Fibroblast of villous mesenchyme (primary cell): Measurements from ENCODE around the gene CD14. TPM values are rescaled to one million over a fixed set of nuclear protein-coding genes. Genes with fewer than 3 reads are reported as not detected.
"Not testable (repeated sequence)": the region's sequence is repeated elsewhere in the genome, so short reads cannot be mapped to it uniquely, and the experiment has no call there.

Experiments
- DNase-seq: peaks from one replicate; pipeline ENCODE4 v3.0.0-alpha.2; 2010; ENCODE audit warnings: low read depth
- H3K4me3 ChIP-seq: 2 replicates; pipeline ENCODE4 v1.5.1; 2011; ENCODE audit warnings: low read depth, mild to moderate bottlenecking, low read length
- total RNA-seq: library from RNA; depleted of rRNA; stranded (reverse); fragments of >200 nt; gene quantifications from 2 replicates; pipeline ENCODE4 v1.2.3, GENCODE V29; 2012
- TF ChIP-seq, protein P1 (sequence below): IDR thresholded peaks from 2 replicates; pipeline ENCODE4 v1.5.1; 2012; ENCODE audit warnings: low read depth, mild to moderate bottlenecking, low read length; ENCODE audit not compliant: insufficient read depth

CD14 gene
- total RNA-seq, 1 donor: 2.2 TPM

GRCh38 chr5:140628711-140629110 lies 4.3 kb downstream of the CD14 start:
- DNase-seq: no peak
- TF ChIP-seq, protein P1, sequence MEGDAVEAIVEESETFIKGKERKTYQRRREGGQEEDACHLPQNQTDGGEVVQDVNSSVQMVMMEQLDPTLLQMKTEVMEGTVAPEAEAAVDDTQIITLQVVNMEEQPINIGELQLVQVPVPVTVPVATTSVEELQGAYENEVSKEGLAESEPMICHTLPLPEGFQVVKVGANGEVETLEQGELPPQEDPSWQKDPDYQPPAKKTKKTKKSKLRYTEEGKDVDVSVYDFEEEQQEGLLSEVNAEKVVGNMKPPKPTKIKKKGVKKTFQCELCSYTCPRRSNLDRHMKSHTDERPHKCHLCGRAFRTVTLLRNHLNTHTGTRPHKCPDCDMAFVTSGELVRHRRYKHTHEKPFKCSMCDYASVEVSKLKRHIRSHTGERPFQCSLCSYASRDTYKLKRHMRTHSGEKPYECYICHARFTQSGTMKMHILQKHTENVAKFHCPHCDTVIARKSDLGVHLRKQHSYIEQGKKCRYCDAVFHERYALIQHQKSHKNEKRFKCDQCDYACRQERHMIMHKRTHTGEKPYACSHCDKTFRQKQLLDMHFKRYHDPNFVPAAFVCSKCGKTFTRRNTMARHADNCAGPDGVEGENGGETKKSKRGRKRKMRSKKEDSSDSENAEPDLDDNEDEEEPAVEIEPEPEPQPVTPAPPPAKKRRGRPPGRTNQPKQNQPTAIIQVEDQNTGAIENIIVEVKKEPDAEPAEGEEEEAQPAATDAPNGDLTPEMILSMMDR: no peak
- no peak overlapping the region for H3K4me3 ChIP-seq

- DNase-seq: no peak
- TF ChIP-seq, protein P1: no peak
Measured at GRCh38 chr5:140627972-140628371, 5.0 kb downstream of the CD14 start.

GRCh38 chr5:140624886-140625285 lies 8.1 kb downstream of the CD14 start:
- DNase-seq, H3K4me3 ChIP-seq: not testable (repeated sequence)

More at GRCh38 chr5:140627972-140628371, 5.0 kb downstream of the CD14 start:
- H3K4me3 ChIP-seq: no peak overlapping the region

DNA sequence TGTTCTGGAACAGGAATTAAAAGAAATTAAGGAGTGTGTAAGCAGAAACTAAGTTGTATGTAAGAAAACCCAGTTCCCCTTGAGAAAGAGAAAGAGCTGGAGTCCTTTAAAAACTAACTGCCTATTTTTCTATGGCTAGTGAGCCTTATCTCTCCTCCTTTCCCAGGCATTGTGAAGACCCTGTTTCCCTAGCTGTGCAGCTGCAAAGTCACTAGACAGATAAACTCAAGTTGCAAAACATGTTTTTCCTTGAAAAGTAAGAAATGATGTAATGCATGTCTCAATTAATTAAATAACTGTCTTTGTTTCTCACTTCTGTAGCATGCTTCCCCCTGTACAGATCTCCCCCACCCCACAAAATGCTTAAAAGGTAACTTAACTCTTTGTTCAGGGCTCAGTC lies 9.9 kb downstream of the CD14 start:
- not testable (repeated sequence) for H3K4me3 ChIP-seq, DNase-seq

- TF ChIP-seq, protein P1: no peak
- DNase-seq: no peak
- H3K4me3 ChIP-seq: no peak overlapping the region
Measured at GRCh38 chr5:140622301-140622700, 10.7 kb downstream of the CD14 start.

DNA sequence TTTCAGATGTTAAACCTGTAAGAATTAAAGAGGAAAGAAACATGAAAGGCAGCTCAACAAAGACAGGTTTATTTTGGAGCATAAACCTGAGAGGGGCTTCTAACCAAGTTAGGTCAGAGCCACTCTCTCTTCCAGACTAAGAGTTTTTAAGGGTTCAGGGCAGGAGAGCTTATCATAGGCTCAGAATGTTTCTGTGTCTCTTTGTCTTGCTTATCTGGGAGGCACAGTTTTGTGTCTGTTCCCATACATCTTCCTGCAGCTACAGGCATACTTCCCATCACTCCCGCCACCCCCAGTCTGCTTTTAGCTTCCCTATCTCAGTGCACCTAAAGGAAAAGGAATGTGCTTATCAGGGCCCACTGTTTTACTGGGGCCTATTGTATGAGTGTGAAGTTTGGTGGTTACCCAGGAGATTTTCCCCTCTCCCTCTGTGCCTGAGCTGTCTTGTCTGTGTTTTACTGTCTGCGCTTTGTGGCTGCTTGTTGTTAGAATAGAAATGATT lies 21.9 kb downstream of the CD14 start:
- no peak overlapping the region for H3K4me3 ChIP-seq
- TF ChIP-seq, protein P1: no peak
- no peak for DNase-seq

DNA sequence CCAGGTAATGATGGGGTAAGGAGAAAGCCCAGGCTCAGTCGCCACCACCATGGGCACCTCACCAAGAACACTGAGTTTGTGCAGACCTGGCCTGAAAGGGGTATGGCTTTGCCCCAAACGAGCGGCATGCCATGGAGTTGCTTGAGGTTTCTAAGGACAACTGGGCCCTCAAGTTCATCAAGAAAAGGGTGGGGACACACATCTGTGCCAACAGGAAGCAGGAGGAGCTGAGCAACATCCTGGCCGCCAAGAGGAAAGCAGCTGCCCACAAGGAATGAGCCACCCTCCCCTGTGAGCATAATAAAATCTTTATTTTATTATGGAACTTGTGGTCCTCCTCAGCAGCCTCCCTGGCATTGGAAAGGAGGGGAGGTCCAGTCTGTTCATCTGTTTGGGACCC lies 23.8 kb downstream of the CD14 start:
- DNase-seq: no peak
- no peak overlapping the region for H3K4me3 ChIP-seq

GRCh38 chr5:140608722-140609121 lies 24.3 kb downstream of the CD14 start:
- DNase-seq: no peak
- TF ChIP-seq, protein P1: no peak
- no peak overlapping the region for H3K4me3 ChIP-seq

More for the DNA sequence above, 23.8 kb downstream of the CD14 start:
- TF ChIP-seq, protein P1: no peak
